ENCODE data around the gene FBXL20. TPM values are rescaled to one million over a fixed set of nuclear protein-coding genes. Genes with fewer than 3 reads are reported as not detected.
"Not testable (repeated sequence)": the region's sequence is repeated elsewhere in the genome, so short reads cannot be mapped to it uniquely, and the experiment has no call there.

Gene FBXL20
- total RNA-seq, 1 donor from 2014 or later: 14.2 TPM

DNA sequence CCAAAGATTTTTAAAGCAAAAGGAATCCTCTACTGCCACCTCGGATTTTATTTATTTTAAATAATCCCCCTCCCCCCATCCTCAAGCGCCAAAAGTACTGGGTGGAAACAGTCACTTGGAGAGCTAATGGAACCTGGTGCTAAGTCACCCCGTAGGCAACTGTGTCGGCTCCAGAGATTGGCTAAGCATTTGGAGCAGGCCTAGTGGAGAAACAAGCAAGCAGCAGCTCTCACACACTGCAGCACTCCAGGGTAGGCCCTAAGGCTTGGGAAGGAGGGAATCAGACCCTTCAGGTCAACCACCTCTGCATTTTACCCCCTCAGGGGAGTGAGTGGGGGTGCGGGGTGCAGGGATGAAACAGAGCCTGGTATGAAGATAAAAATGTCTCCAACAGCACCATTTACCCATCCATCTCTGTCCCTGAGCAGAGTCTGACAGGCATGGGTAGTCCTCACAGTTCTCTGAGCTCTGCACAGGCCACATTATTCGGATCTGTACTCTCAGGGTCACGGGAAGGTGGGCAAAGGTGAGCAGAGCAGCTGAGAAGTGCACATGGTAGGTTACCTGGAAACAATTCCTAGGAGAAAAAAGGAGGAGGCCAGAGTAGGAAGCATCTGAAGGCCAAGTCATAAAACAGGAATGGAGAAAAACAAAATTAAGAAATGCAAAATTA is 148.5 kb downstream of the FBXL20 start:
- Histone ChIP-seq H3K4me1 (no peaks in the 10 kb centered on the region), H3K27me3 (ENCODE audit: low read depth) (no peaks in the 10 kb centered on the region), H3K4me3 (no peak overlapping the region), H3K9me3 (replicated peaks) (no peaks in the 10 kb centered on the region), H3K36me3 (peaks cover 39% of the 10 kb centered on the region), H3K27ac (replicated peaks) (no peak overlapping the region)
- no peak for DNase-seq
- intact Hi-C loops (cut with micrococcal nuclease): no loop called here
- TF ChIP-seq, protein P1, sequence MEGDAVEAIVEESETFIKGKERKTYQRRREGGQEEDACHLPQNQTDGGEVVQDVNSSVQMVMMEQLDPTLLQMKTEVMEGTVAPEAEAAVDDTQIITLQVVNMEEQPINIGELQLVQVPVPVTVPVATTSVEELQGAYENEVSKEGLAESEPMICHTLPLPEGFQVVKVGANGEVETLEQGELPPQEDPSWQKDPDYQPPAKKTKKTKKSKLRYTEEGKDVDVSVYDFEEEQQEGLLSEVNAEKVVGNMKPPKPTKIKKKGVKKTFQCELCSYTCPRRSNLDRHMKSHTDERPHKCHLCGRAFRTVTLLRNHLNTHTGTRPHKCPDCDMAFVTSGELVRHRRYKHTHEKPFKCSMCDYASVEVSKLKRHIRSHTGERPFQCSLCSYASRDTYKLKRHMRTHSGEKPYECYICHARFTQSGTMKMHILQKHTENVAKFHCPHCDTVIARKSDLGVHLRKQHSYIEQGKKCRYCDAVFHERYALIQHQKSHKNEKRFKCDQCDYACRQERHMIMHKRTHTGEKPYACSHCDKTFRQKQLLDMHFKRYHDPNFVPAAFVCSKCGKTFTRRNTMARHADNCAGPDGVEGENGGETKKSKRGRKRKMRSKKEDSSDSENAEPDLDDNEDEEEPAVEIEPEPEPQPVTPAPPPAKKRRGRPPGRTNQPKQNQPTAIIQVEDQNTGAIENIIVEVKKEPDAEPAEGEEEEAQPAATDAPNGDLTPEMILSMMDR (IDR thresholded peaks at IDR 0.05; ENCODE audit: borderline replicate concordance): no peak

GRCh38 chr17:39251997-39252396 is 149.4 kb downstream of the FBXL20 start:
- peaks cover 34% of the 10 kb centered on the region for H3K36me3 ChIP-seq

DNA sequence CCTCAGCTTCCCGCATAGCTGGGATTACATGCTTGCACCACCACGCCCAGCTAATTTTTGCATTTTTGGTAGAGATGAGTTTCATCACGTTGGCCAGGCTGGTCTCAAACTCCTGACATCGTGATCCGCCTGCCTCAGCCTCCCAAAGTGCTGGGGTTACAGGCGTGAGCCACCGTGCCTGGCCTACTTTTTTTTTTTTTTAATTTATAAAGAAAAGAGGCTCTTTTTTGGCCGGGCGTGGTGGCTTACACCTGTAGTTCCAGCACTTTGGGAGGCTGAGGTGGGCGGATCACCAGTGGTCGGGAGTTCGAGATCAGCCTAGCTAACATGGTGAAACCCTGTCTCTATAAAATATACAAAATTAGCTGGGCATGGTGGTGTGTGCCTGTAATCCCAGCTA is 151.3 kb downstream of the FBXL20 start:
- H3K27me3 ChIP-seq (ENCODE audit: low read depth); DNase-seq; H3K4me3 ChIP-seq; H3K9me3 ChIP-seq (replicated peaks); H3K4me1 ChIP-seq; intact Hi-C loops (cut with micrococcal nuclease); H3K27ac ChIP-seq (replicated peaks): not testable (repeated sequence)
- peaks cover 24% of the 10 kb centered on the region for H3K36me3 ChIP-seq

More at GRCh38 chr17:39251997-39252396, 149.4 kb downstream of the FBXL20 start:
- Histone ChIP-seq H3K4me3 (no peak overlapping the region), H3K27me3 (ENCODE audit: low read depth) (no peaks in the 10 kb centered on the region), H3K9me3 (replicated peaks) (no peaks in the 10 kb centered on the region), H3K4me1 (no peaks in the 10 kb centered on the region), H3K27ac (replicated peaks) (no peak overlapping the region)
- TF ChIP-seq, protein P1 (IDR thresholded peaks at IDR 0.05; ENCODE audit: borderline replicate concordance): no peak
- DNase-seq: no peak
- intact Hi-C loops (cut with micrococcal nuclease): no loop called here

- H3K4me1 ChIP-seq: peaks cover 18% of the 10 kb centered on the region
- DNase-seq: no peak
- no peaks in the 10 kb centered on the region for H3K9me3 ChIP-seq (replicated peaks)
- peaks cover under 1% of the 10 kb centered on the region for H3K27me3 ChIP-seq (ENCODE audit: low read depth)
- no peak overlapping the region for H3K27ac ChIP-seq (replicated peaks)
- intact Hi-C loops (cut with micrococcal nuclease): loop anchor here (10.0 kb wide), 1 partner anchor 81 kb away; the partner anchor contains the start of gene ARL5C
- no peak overlapping the region for H3K4me3 ChIP-seq
- H3K36me3 ChIP-seq: no peaks in the 10 kb centered on the region
- TF ChIP-seq, protein P1 (IDR thresholded peaks at IDR 0.05; ENCODE audit: borderline replicate concordance): no peak
Measured at GRCh38 chr17:39246274-39246673, 155.2 kb downstream of the FBXL20 start.

- DNase-seq: peak; percentile 77
- no peak overlapping the region for H3K27ac ChIP-seq (replicated peaks)
- peaks cover 18% of the 10 kb centered on the region for H3K4me1 ChIP-seq
- intact Hi-C loops (cut with micrococcal nuclease): loop anchor here (10.0 kb wide), 1 partner anchor 80 kb away; the partner anchor contains the start of gene ARL5C
- H3K9me3 ChIP-seq (replicated peaks): no peaks in the 10 kb centered on the region
- no peaks in the 10 kb centered on the region for H3K36me3 ChIP-seq
- no peak overlapping the region for H3K4me3 ChIP-seq
- peaks cover 9% of the 10 kb centered on the region for H3K27me3 ChIP-seq (ENCODE audit: low read depth)
- TF ChIP-seq, protein P1 (IDR thresholded peaks at IDR 0.05; ENCODE audit: borderline replicate concordance): peak; percentile 96
Measured at GRCh38 chr17:39244600-39245570, 156.5 kb downstream of the FBXL20 start.

All from left ventricle myocardium inferior (tissue), 1 donor.